22Rv1 (cell line): ENCODE results near the gene DNAJC13.
A peak's percentile ranks its signal among the peaks of the same experiment; 100 is the strongest.

Experiments used
- H3K27ac ChIP-seq: fragments of 450-650 bp; 2 replicates; pipeline ENCODE4 v1.5.1; 2017
- CTCF ChIP-seq: fragments of 450-650 bp; IDR thresholded peaks from 2 replicates; pipeline ENCODE4 v1.5.1; 2017; ENCODE audit warnings: mild to moderate bottlenecking
- ZFX ChIP-seq: fragments of 450-650 bp; IDR thresholded peaks from 2 replicates; pipeline ENCODE4 v1.6.1; 2017; ENCODE audit warnings: antibody characterized with exemption, borderline replicate concordance

Gene DNAJC13

GRCh38 chr3:132399054-132399929 lies 18.0 kb upstream of the DNAJC13 start:
- TF ChIP-seq CTCF (peak; percentile 82), ZFX (no peak)
- H3K27ac ChIP-seq = no peak overlapping the region

DNA sequence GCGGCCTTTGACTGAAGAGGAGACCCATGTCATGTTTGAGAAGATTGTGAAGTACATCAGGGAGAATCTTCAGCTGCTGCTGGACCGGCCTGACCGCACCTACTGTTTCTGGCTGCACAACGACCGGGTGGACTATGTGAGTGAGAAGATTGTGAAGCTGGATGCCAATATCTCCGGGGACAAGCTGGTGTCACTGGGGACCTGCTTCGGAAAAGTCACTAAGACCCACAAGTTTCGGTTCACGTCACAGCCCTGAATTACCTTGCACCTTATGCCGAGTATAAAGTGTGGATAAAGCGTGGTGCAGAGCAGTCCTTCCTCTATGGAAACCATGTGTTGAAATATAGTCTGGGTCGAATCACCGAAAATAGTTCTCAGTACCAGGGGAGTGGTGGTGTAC lies 16.0 kb upstream of the DNAJC13 start:
- TF ChIP-seq ZFX = no peak
- TF ChIP-seq CTCF = no peak
- H3K27ac ChIP-seq = no peak overlapping the region

DNA sequence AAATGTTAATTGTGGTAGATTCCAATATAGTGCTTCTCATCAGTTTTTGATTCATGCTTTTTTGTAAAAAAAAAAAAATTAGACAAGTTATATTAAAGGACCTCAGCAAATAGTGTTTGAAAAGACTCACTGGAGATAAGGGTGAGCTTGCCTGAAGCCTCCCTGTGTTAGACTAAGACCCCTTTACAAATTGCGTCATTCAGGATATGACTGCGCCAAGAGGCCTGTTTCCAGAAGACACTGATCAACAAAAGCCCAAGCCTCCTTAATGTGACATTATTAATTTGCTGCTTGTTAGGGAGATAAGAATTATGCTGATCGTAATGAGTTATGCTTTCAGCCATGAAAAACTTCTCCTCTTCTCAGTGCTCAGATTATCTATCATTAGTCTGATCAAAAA lies 13.0 kb upstream of the DNAJC13 start:
- TF ChIP-seq ZFX (no peak), CTCF (no peak)
- no peak overlapping the region for H3K27ac ChIP-seq

GRCh38 chr3:132405188-132405587 lies 12.1 kb upstream of the DNAJC13 start:
- no peak for TF ChIP-seq CTCF
- TF ChIP-seq ZFX = no peak

GRCh38 chr3:132405609-132406299 lies 11.5 kb upstream of the DNAJC13 start:
- TF ChIP-seq CTCF = no peak
- no peak for TF ChIP-seq ZFX
- no peak overlapping the region for H3K27ac ChIP-seq

More at GRCh38 chr3:132405188-132405587, 12.1 kb upstream of the DNAJC13 start:
- H3K27ac ChIP-seq = no peak overlapping the region

DNA sequence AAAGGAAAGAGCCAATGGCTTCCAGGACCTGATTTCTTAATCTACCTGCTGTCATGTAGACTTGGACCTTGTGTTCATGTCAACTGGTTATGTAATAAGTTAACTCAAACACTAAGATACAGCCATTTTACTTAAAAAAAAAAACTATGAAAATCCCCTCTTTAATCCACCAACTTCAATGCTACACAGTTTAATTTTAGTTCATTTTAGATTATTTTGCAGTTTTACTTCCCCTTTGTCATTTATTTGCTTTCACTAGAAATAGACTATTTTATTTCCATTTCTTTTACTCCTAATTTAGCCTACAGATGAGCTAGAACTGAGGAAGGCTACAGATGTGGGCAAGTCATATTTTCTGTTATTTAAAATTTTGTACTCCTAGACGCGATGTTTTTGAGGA lies 10.7 kb upstream of the DNAJC13 start:
- no peak overlapping the region for H3K27ac ChIP-seq
- TF ChIP-seq CTCF (no peak), ZFX (no peak)

DNA sequence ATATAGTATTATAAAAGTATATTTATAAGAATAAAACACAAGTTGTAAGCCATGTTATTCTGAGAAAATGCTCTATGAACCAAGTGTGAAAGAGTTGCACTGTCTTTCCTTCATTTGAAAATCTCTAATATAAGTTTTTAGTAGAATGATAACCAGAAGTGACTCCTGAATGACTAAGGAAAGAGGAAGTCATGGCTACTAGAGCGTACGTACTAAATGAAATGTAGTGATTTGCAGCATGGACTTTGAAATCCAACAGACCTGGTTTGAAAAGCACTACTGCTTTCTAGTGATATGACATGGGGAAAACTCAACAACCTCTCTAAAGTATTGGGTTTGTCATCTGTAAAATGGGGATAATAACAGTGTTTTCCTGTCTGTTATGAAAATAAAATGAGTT lies 10.3 kb upstream of the DNAJC13 start:
- H3K27ac ChIP-seq = no peak overlapping the region
- TF ChIP-seq CTCF (no peak), ZFX (no peak)
